Right lung (tissue), 5 donors: ENCODE results near the gene PDZD7. TPM values are rescaled to one million over a fixed set of nuclear protein-coding genes. Genes with fewer than 3 reads are reported as not detected.

Experiments
- DNase-seq, 2 donors: peaks; one replicate each; pipeline ENCODE4 v3.0.0-alpha.2; 2013
- polyA plus RNA-seq, 5 donors: library from polyadenylated mRNA; unstranded; fragments of 120-200 nt; gene quantifications; one replicate each; pipeline versions ENCODE4 v1.2.1 to v1.2.3, GENCODE V29; 2013; ENCODE audit warnings: inconsistent platforms in 1 of 5, low replicate concordance in 1 of 5; ENCODE audit not compliant: insufficient read length in 5 of 5, insufficient read depth in 1 of 5

PDZD7 gene
- polyA plus RNA-seq, 5 donors, result 0.26 to 0.85 (median 0.69) TPM

GRCh38 chr10:101020427-101021075 is 10.4 kb downstream of the PDZD7 start:
- no peak for DNase-seq

- DNase-seq, result no peak
These were observed 11.6 kb downstream of the PDZD7 start for GRCh38 chr10:101019440-101019703.

- no peak for DNase-seq
These were observed 12.1 kb downstream of the PDZD7 start for GRCh38 chr10:101018600-101019439.

GRCh38 chr10:101018118-101018599 is 12.8 kb downstream of the PDZD7 start:
- DNase-seq, result no peak

GRCh38 chr10:101016814-101017213 is 14.1 kb downstream of the PDZD7 start:
- DNase-seq, result no peak

GRCh38 chr10:101015582-101015973 is 15.4 kb downstream of the PDZD7 start:
- DNase-seq, result no peak

- DNase-seq, result no peak
These were observed 15.9 kb downstream of the PDZD7 start for GRCh38 chr10:101014966-101015581.

- DNase-seq, result peak in 1 of 2 donors; percentile 67
These were observed 16.6 kb downstream of the PDZD7 start for GRCh38 chr10:101014230-101014884.

GRCh38 chr10:101013365-101013825 is 17.5 kb downstream of the PDZD7 start:
- DNase-seq, result no peak

GRCh38 chr10:101012525-101013364 is 18.2 kb downstream of the PDZD7 start:
- peak; percentile 64 to 81 for DNase-seq

GRCh38 chr10:101011517-101012423 is 19.2 kb downstream of the PDZD7 start:
- no peak for DNase-seq

- no peak for DNase-seq
These were observed 20.6 kb downstream of the PDZD7 start for GRCh38 chr10:101010329-101010728.

GRCh38 chr10:101008823-101009423 is 22.0 kb downstream of the PDZD7 start:
- no peak for DNase-seq

GRCh38 chr10:101007915-101008822 is 22.8 kb downstream of the PDZD7 start:
- no peak for DNase-seq

- DNase-seq, result peak in 1 of 2 donors; percentile 77
These were observed 23.7 kb downstream of the PDZD7 start for GRCh38 chr10:101007099-101007711.

- no peak for DNase-seq
These were observed 24.3 kb downstream of the PDZD7 start for GRCh38 chr10:101006593-101007098.

- no peak for DNase-seq
These were observed 24.9 kb downstream of the PDZD7 start for GRCh38 chr10:101005869-101006567.
